ENCODE measurements around the gene KHSRP.

GRCh38 chr19:6413721-6414643, 10.6 kb downstream of the KHSRP start:
- TF ChIP-seq CTCF (IDR thresholded peaks at IDR 0.05) (no peak), POLR2AphosphoS5 (IDR thresholded peaks at IDR 0.05) (no peak), POLR2A (IDR thresholded peaks at IDR 0.05) (no peak), EP300 (IDR thresholded peaks at IDR 0.05; ENCODE audit: low read depth) (no peak)
